Stimulated activated CD8-positive, alpha-beta memory T cell treated with anti-CD3 and anti-CD28 coated beads, Interleukin-15, amount 100 ng/mL, for 24 hours (primary cell): ENCODE measurements around the gene ALLC.

Experiments used
- DNase-seq: peaks from one replicate; pipeline ENCODE4 v3.0.0-alpha.2; 2020; ENCODE audit warnings: low read depth

Gene ALLC

GRCh38 chr2:3679180-3679579, 21.2 kb downstream of the ALLC start:
- DNase-seq, result no peak

DNA sequence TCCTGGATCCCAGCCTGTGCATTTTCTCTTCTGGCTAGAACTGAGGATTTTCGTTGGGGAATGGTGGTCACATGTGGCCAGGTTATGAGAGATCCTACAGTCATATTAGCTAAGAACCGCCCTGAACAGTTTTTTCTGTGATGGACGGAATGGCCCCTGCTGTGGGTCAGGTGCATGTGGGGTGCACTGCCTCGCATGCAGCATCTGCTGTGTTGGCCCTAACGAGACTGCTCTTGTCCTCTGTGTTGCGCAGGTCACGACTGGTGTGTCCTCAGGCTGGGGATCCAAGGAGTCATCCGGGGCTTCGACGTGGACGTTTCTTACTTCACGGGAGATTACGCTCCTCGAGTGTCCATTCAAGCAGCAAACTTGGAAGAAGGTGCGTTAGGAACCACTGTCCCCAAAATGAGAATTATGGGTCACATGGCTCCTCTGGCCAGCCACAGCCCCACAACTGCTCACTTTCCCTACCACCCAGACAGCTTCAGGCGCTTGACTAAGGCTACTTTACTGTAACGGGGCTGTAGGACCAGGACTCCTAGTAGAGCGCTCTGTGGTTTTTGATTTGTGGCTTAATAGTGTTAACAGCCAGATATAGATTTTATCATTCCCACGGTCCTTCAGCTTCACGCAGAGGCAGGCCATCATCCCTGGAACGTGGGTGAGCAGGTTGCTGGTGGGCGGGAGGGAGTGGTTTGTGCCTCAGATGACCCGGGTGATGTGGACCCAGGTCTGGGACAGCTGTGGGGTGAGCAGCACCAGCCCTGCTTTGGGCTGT, 21.8 kb downstream of the ALLC start:
- no peak for DNase-seq

- no peak for DNase-seq
Observed at GRCh38 chr2:3680548-3681345, 22.7 kb downstream of the ALLC start.

- no peak for DNase-seq
Observed at GRCh38 chr2:3681625-3682024, 23.6 kb downstream of the ALLC start.

DNA sequence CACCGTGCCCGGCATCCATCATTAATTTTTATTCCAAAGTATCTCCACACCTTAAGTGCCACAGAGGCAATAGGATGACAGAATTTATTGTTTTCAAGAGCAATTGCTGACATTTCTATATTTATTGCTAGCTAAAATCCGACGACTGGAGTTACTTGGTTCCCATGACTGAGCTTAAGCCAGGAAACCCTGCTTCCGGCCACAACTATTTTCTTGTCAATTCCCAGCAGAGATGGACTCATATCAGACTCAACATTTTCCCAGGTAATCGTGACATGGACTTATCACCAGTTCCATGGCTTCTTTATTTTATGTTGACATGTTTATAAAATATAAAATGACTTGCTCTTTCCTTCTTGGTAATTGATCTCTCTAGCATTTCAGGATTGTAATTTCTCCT, 24.8 kb downstream of the ALLC start:
- DNase-seq, result no peak

- no peak for DNase-seq
Observed at GRCh38 chr2:3683748-3684454, 25.9 kb downstream of the ALLC start.

DNA sequence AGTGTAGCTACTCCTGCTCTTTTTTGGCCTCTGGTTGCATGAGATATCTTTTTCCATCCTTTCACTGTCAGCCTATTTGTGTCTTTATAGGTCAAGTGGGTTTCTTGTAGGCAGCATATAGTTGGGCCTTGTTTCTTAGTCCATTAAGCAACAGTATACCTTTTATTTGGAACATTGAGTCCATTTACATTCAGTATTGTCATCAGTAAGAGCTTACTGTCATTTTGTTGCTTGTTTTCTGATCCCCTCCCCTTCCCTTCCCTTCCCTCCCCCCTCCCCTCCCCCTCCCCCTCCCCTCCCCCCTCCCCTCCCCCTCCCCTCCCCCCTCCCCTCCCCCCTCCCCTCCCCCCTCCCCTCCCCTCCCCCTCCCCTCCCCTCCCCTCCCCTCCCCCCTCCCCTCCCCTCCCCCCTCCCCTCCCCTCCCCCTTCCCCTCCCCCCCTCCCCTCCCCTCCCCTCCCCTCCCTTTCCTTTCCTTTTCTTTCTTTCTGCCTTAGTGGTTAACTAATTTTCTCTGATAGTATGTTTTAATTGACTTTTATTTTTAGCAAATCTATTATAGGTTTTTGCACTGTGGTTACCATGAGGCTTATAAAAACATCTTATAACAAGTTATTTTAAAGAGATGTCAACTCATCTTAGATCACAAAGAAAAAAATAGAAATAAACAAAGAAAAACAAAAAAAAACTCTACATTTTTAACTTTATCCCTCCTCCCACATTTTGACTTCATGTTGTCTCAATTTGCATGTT, 32.2 kb downstream of the ALLC start:
- DNase-seq, result no peak

GRCh38 chr2:3692375-3692774, 34.4 kb downstream of the ALLC start:
- no peak for DNase-seq

DNA sequence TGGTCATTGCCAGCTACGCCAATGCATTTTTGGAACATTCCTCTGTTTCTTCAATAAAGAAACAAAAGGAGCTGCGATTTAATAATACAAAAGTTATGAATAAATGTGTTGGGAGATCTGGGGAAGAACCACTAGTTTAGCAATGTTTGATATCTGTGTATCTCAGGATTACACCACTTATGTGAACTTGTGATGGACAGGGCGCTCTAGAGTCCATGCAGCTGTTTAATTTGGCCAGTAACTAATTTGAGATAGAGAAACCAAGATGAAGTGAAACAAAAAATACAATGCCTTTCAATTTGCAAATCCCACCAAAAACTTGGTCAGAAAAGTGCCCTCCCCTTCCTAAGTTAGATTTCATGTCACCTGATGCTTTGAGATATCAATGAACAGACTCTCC, 38.5 kb downstream of the ALLC start:
- no peak for DNase-seq

DNA sequence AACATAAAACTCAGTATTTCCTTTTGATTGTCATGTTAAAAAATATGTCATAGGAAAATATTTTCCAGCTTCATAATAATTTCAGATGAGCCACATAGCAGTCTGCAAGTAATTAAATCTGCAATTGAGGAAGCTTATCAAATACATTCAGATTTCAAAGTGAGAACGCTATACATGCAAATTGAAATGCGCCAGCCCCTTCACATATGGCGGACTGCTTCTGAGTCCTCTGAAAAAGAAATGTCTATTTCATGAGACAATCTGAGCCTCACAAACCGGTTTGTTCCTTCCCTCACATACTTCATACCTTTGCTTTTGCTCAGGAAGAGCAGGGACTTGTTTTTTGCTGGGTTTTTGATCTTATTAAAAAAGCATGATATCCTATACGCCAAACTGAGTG, 43.1 kb downstream of the ALLC start:
- DNase-seq, result no peak

DNA sequence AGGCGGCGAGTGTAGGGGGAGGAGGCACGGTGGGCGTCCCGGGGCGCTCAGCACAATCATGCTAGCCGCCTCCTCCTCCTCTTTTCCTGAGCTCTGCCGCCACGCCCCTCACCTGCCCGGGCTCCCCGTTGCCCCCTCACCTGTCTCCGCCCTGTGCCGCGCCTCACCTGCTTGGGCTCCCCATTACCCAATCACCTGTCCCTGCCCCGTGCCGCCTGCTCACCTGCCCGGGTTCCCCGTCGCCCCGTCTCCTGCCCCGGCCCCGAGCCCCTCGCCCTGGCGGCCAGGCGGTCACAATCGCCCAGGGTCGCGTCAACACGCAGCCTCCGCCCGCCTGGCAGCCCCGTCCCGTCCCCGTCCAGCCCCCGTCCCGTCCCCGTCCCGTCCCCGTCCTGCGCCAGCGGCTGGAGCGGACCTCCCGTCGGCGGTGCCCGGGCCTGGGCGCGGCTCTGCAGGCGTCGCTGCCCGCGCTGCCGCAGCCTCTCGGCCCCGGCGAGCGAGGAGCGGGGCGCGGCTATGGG, 45.3 kb downstream of the ALLC start, which contains the start of gene DCDC2C:
TSS of gene DCDC2C (plus strand) at position 340 of the 521 bp plus-strand sequence. CDS start at position 517, 177 bp downstream.
- DNase-seq, result no peak

DNA sequence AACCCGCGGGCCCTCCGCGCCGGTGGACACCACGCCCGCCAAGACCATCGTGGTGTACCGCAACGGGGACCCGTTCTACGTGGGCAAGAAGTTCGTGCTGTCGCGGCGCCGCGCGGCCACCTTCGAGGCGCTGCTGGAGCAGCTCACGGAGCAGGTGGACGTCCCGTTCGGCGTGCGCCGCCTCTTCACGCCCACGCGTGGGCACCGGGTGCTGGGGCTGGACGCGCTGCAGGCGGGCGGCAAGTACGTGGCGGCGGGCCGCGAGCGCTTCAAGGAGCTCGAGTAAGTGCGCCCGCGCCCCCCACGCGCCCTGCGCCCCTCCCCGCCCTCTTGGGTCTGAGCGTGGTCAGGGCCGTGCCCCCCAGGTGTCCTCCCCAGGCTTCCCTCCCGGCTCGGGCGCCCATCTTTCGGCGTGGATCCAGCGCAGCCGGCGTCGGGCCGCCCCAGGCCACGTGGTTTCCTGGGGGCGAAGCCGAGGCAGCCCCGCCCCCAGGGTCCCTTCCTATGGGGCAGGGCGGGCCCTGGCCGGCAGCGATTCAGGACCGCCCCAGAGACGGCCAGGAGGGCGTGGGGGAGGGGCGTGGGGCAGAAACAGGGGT, 45.9 kb downstream of the ALLC start:
- no peak for DNase-seq

DNA sequence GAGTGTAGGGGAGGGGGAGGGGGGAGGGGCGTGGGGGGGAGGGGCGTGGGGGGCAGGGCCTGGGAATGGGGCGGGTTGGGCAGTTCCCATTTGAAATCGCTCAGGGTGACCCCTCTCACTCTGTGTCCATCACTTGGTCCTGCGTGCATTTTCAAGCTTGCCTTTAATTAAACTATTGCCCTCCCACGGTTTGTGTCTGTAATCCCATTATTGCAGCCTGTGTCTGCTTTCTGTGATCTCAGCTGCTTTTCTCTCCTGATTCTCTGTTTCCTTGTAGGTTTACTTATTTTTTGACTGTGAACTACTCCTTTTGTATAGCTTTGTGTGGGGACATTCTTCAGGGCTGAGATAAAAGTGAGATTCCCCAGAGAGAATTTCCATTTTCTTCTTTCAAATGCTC, 46.7 kb downstream of the ALLC start:
- DNase-seq, result no peak

- no peak for DNase-seq
Observed at GRCh38 chr2:3705782-3706181, 47.8 kb downstream of the ALLC start.

DNA sequence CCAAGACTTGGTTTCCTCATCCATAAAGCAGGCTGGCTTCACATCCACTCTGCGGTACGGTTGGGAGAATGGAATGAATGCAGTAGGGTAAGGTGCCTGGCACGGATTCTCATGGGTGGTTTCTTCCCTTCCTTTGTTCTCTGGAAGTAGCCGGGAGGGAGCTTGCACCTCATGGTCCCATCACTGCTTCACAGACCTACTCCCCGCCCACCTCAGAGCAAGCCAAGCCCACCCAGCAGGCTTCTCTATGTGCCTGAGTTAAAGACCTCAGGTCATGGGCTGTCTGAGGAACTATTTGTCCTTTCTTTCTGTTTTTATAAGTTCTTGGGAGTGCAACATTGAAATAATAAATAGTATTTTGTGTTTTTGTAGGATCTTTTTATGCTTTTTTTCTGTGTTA, 48.9 kb downstream of the ALLC start:
- no peak for DNase-seq

- no peak for DNase-seq
Observed at GRCh38 chr2:3708576-3708975, 50.6 kb downstream of the ALLC start.

DNA sequence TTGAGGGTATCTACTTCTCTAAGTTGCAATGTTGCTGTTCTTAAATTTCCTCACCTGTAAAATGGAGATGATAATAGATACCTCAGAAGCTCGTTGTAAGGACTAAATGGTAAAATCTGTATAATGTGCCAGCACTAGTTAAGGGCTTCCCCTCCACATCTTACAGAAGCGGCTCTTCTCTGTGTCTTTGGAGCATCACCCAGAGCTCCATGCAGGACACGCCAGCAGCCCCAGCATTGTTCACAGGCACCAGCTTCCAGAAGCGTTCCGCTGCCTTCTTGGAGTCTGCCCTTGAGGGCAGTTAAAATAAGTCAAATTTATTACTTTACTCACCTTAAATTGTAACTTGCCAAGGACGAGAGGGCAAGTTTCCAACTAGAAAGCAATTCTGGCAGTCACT, 51.2 kb downstream of the ALLC start:
- DNase-seq, result no peak

DNA sequence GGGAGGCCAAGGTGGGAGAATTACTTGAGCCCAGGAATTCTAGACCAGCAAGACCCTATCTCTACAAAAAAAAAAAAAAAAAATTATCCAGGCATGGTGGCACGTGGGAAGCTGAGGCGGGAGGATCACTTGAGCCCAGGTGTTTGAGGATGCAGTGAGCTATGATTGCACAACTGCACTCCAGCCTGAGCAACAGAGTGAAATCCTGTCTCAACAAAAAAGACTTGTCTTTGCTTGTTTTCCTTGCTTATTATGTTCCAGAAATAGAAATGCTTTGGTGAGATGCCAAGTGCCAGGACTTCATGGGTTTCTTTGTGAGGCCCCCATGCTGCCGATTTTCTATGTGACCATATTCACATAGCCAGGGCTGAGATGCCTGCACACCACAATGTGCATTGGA, 54.4 kb downstream of the ALLC start:
- no peak for DNase-seq

GRCh38 chr2:3712831-3713503, 55.0 kb downstream of the ALLC start:
- no peak for DNase-seq

DNA sequence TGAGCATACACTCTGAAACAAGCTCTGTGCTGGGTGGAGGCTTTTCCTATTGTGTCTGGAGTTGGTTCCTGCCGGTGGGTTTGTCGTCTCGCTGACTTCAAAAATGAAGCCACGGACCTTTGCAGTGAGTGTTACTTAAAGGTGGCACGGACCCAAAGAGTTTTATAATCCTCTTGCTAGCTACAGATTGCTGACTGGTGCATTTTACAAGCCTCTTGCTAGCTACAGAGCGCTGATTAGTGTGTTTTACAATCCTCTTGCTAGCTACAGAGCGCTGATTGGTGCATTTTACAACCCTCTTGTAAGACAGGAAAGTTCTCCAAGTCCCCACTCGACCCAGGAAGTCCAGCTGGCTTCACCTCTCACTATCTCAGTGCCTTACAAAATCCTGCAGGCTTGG, 60.7 kb downstream of the ALLC start:
- DNase-seq, result no peak

- no peak for DNase-seq
Observed at GRCh38 chr2:3725002-3725401, 67.0 kb downstream of the ALLC start.
